Mesothelial cell of epicardium (in vitro differentiated cells): ENCODE results near the gene SYT1. TPM values are rescaled to one million over a fixed set of nuclear protein-coding genes. Genes with fewer than 3 reads are reported as not detected.

ENCODE experiments used
- DNase-seq, 2 experiments: peaks; one replicate each; pipeline ENCODE4 v3.0.0; 2021; ENCODE audit warnings: low spot score in 2 of 2; ENCODE audit not compliant: unreplicated experiment in 2 of 2
- H3K27ac Mint-ChIP-seq: 2 replicates; pipeline ENCODE4 v1.8.0; 2021; ENCODE audit warnings: mixed read lengths
- H3K27me3 Mint-ChIP-seq: 2 replicates; pipeline ENCODE4 v1.8.0; 2021; ENCODE audit warnings: low read depth, mixed read lengths
- H3K36me3 Mint-ChIP-seq: 2 replicates; pipeline ENCODE4 v1.8.0; 2021; ENCODE audit warnings: mixed read lengths
- H3K4me1 Mint-ChIP-seq: 2 replicates; pipeline ENCODE4 v1.8.0; 2021; ENCODE audit warnings: mixed read lengths
- H3K4me3 Mint-ChIP-seq: 2 replicates; pipeline ENCODE4 v1.8.0; 2021; ENCODE audit warnings: mild to moderate bottlenecking, moderate library complexity, mixed read lengths
- H3K9me3 Mint-ChIP-seq: 2 replicates; pipeline ENCODE4 v1.8.0; 2021; ENCODE audit warnings: mixed read lengths
- CTCF ChIP-seq: fragments of 200-600 bp; sonication (generic); IDR thresholded peaks from one replicate; pipeline ENCODE4 v1.5.0; 2021; ENCODE audit warnings: antibody characterized with exemption; ENCODE audit not compliant: unreplicated experiment
- total RNA-seq: library from RNA; stranded (reverse); gene quantifications from 3 replicates; pipeline ENCODE4 v1.2.1, GENCODE V29; 2021

SYT1 gene
- total RNA-seq, 1 donor from 2014 or later, result 13.6 TPM

- DNase-seq, result no peak
- no peak overlapping the region for H3K4me3 Mint-ChIP-seq
- peaks cover 4% of the 10 kb centered on the region for H3K36me3 Mint-ChIP-seq
- H3K9me3 Mint-ChIP-seq, result peaks cover 13% of the 10 kb centered on the region
- no peaks in the 10 kb centered on the region for H3K27me3 Mint-ChIP-seq
- H3K27ac Mint-ChIP-seq, result no peak overlapping the region
- TF ChIP-seq CTCF, result no peak
- no peaks in the 10 kb centered on the region for H3K4me1 Mint-ChIP-seq
Measured at GRCh38 chr12:79252358-79253075, 387.9 kb downstream of the SYT1 start.

GRCh38 chr12:79255288-79255687, 390.7 kb downstream of the SYT1 start:
- no peak for DNase-seq
- H3K9me3 Mint-ChIP-seq, result peaks cover 13% of the 10 kb centered on the region
- no peak overlapping the region for H3K27ac Mint-ChIP-seq
- peaks cover 4% of the 10 kb centered on the region for H3K36me3 Mint-ChIP-seq
- TF ChIP-seq CTCF, result no peak
- H3K27me3 Mint-ChIP-seq, result no peaks in the 10 kb centered on the region
- no peak overlapping the region for H3K4me3 Mint-ChIP-seq
- H3K4me1 Mint-ChIP-seq, result peaks cover 5% of the 10 kb centered on the region

DNA sequence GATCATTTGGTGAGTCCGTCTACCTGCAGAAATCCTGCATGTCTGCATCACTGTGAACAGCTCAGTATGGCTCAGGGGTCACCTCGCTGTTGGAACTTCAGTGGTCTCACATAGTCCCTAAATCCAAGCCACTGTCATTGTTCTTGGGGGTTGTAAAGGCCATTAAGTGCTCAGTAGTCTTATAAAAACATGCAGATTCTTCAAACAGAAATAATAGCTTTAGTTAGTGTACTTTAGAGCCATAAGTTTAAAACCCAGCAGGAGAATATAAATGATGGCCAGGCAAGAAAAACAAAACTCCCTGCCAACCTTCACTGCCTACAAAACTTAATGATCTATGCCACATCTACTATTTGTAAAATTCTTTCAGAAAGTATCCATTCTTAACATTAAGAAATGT, 396.3 kb downstream of the SYT1 start:
- no peaks in the 10 kb centered on the region for H3K9me3 Mint-ChIP-seq
- peaks cover 28% of the 10 kb centered on the region for H3K4me1 Mint-ChIP-seq
- H3K27me3 Mint-ChIP-seq, result no peaks in the 10 kb centered on the region
- no peak for TF ChIP-seq CTCF
- peak overlapping the region; percentile 28 for H3K27ac Mint-ChIP-seq
- no peak overlapping the region for H3K4me3 Mint-ChIP-seq
- no peaks in the 10 kb centered on the region for H3K36me3 Mint-ChIP-seq
- no peak for DNase-seq

DNA sequence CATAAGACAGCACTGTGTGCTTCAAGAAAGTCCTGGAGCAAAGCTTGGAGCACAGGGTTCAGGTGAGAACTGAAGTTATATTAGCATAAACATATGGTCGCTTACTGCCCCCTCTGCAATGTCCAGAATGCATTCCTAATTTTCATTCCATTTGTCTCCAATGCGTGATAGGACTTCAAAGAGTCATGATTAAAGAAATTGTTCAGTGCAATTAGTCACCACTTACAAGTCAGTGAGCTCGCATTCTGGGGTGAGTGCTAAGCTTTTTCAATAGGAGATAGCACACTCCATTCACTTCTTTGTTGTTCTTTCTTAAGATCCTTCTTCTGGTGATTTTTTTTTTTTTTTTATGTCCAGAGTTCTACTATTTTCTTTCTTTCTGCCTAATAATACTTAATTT, 398.4 kb downstream of the SYT1 start:
- no peaks in the 10 kb centered on the region for H3K27me3 Mint-ChIP-seq
- no peak for DNase-seq
- no peaks in the 10 kb centered on the region for H3K36me3 Mint-ChIP-seq
- H3K27ac Mint-ChIP-seq, result no peak overlapping the region
- no peaks in the 10 kb centered on the region for H3K9me3 Mint-ChIP-seq
- peaks cover 46% of the 10 kb centered on the region for H3K4me1 Mint-ChIP-seq
- H3K4me3 Mint-ChIP-seq, result no peak overlapping the region
- no peak for TF ChIP-seq CTCF

DNA sequence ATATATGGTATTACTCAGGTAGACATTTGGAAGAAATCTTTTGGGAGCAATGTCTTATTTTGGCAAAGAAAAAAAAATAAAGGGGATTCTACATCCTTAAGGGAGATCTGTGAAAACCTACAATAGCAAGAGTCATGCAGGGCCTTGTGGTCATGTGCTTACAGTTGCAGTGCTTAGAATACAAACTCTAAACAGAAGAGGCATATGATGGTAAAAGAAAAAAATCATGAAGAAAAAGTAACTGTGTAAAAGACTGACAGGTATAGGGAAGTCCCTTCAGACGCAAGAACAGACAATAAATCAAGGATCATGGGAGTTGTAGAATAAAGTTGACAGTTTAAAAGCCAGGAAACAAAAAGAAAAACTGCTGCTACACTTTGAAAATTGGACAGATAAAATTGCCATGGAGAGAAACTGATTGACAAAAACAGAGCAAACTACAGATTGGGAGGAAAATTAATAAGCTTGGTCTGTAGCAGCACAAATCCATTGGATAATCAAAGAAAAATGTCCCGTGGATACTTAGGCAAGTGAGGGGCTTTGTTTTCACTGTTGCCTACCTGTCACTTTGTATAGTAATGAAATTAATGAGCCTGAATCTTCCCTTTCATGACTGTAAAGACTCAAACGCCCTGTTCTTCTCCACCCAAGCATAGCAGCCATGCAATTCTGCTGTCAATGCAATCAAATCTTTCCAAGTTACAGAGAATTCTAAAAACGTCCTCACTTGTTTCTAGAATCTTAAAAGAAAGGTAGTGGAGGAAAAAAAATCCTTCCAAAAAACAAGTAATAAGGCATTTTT, 402.0 kb downstream of the SYT1 start:
- no peaks in the 10 kb centered on the region for H3K27me3 Mint-ChIP-seq
- TF ChIP-seq CTCF, result no peak
- no peaks in the 10 kb centered on the region for H3K36me3 Mint-ChIP-seq
- H3K27ac Mint-ChIP-seq, result peak overlapping the region; percentile 5
- DNase-seq, result no peak
- H3K4me1 Mint-ChIP-seq, result peaks cover 33% of the 10 kb centered on the region
- H3K4me3 Mint-ChIP-seq, result no peak overlapping the region
- no peaks in the 10 kb centered on the region for H3K9me3 Mint-ChIP-seq
